ENCODE results near the gene RNF26. TPM values are rescaled to one million over a fixed set of nuclear protein-coding genes. Genes with fewer than 3 reads are reported as not detected.

Gene RNF26
- total and polyA plus RNA-seq, 2 of the 4 experiments (the other 2 are of a cell fraction) = 3.4 to 36.7 TPM

- POLR2A ChIA-PET (ENCODE audit: unreplicated experiment) = no interaction called here
- H3K4ac ChIP-seq (ENCODE audit: low read depth, low read length) = no peak overlapping the region
- whole genome bisulfite sequencing, 2 experiments (ENCODE audit: extremely low coverage in 2 of 2, insufficient read length in 1 of 2) = 96% methylated on average over 3 of the region's 5 CpGs; no CpG with 5 or more reads in 1 of the 2 experiments
- H2BK15ac ChIP-seq (ENCODE audit: low read depth, low read length) = no peak overlapping the region
- no peak overlapping the region for H2AK5ac ChIP-seq (ENCODE audit: low read depth, low read length)
- H2BK5ac ChIP-seq (ENCODE audit: low read depth, low read length, poor library complexity, severe bottlenecking) = no peak overlapping the region
- no peak overlapping the region for H3K4me2 ChIP-seq (ENCODE audit: low read depth, low read length)
- H3K27ac ChIP-seq (ENCODE audit: insufficient read depth, low read length) = no peak overlapping the region
- H4K20me1 ChIP-seq (ENCODE audit: insufficient read depth, low read length) = peaks cover 12% of the 10 kb centered on the region
- intact Hi-C loops (cut with micrococcal nuclease) = loop anchor here (10.0 kb wide), 1 partner anchor 362 kb away; the partner anchor contains the start of gene NECTIN1
- H3K27me3 ChIP-seq (ENCODE audit: control insufficient read depth, insufficient read depth, low read length) = no peaks in the 10 kb centered on the region
- dilution Hi-C loops (cut with HindIII; ENCODE audit: low sequenced_read_pairs, unreplicated experiment) = no loop called here
- DNase-seq (no peak), ATAC-seq (ENCODE audit: low read depth) (no peak)
- peak overlapping the region; percentile 2; the same call in 1 of the 2 replicates for H2BK120ac ChIP-seq (ENCODE audit: low read depth, low read length)
- H4K91ac ChIP-seq (ENCODE audit: insufficient read depth, low read depth, low read length) = no peak overlapping the region; the same call in 1 of the 2 replicates
- H4K8ac ChIP-seq (ENCODE audit: low read depth in 2 of 2, low read length in 2 of 2) = no peak overlapping the region
- H2AK9ac ChIP-seq (replicated peaks; ENCODE audit: low read depth, low read length, poor library complexity) = peak overlapping the region; percentile 38
- H3K18ac ChIP-seq (ENCODE audit: low read depth, low read length) = no peak overlapping the region
- H3K56ac ChIP-seq (ENCODE audit: extremely low read depth, insufficient read depth, low read length) = no peak overlapping the region
- no peak overlapping the region for H3K9ac ChIP-seq (ENCODE audit: low read depth, low read length)
- H4K5ac ChIP-seq (ENCODE audit: low read depth, low read length) = no peak overlapping the region
- BruUV-seq (replicated peaks) = no TSS peak
- H2BK20ac ChIP-seq (ENCODE audit: low read depth, low read length) = no peak overlapping the region
- H3K9me3 ChIP-seq (ENCODE audit: control insufficient read depth, insufficient read depth, low read length) = no peaks in the 10 kb centered on the region
- no peaks in the 10 kb centered on the region for H3K36me3 ChIP-seq (ENCODE audit: control insufficient read depth, insufficient read depth, low read length)
- no peak overlapping the region for H2AFZ ChIP-seq (replicated peaks; ENCODE audit: low read length, poor library complexity)
- H3K79me1 ChIP-seq (ENCODE audit: low read depth in 1 of 2, low read length in 2 of 2) = peaks cover 0 to 9% of the 10 kb centered on the region in 2 experiments; a peak in 1 of 4 replicates
- peaks cover 31% of the 10 kb centered on the region for H3K9me1 ChIP-seq (ENCODE audit: insufficient read depth, low read length)
- H3K4me3 ChIP-seq (ENCODE audit: insufficient read depth, low read depth, low read length) = no peak overlapping the region
- H3K14ac ChIP-seq (replicated peaks; ENCODE audit: low read depth, low read length) = 0 out of 2 replicates have a peak overlapping the region, but pooled peaks have one; percentile 15
- CTCF ChIA-PET = no interaction called here
- H3K23ac ChIP-seq (ENCODE audit: low read depth, low read length) = no peak overlapping the region; the same call in 1 of the 2 replicates
- TF ChIP-seq USF2 (IDR thresholded peaks at IDR 0.05; ENCODE audit: low read depth, low read length) (no peak), RFX5 (IDR thresholded peaks at IDR 0.05; ENCODE audit: low read depth, low read length) (no peak), MXI1 (IDR thresholded peaks at IDR 0.05; ENCODE audit: borderline replicate concordance, low read depth, low read length) (no peak), MAZ (IDR thresholded peaks at IDR 0.05; ENCODE audit: borderline replicate concordance, low read depth, low read length) (no peak), RAD21 (IDR thresholded peaks at IDR 0.05; ENCODE audit: low read length) (no peak), CEBPB (IDR thresholded peaks at IDR 0.05; ENCODE audit: low read depth, low read length) (no peak), CTCF (conservative IDR thresholded peaks at IDR 0.05; ENCODE audit: low read depth, low read length) (no peak), POLR2A (IDR thresholded peaks at IDR 0.05; ENCODE audit: low read depth, low read length) (no peak), RCOR1 (IDR thresholded peaks at IDR 0.05; ENCODE audit: insufficient replicate concordance, low read length) (no peak), ELK1 (IDR thresholded peaks at IDR 0.05; ENCODE audit: borderline replicate concordance, low read depth, low read length) (no peak), SMC3 (IDR thresholded peaks at IDR 0.05; ENCODE audit: low read depth, low read length) (no peak), CHD1 (IDR thresholded peaks at IDR 0.05; ENCODE audit: low read depth, low read length) (no peak), NFE2L2 (IDR thresholded peaks at IDR 0.05; ENCODE audit: low read depth, low read length) (no peak), MAFK (IDR thresholded peaks at IDR 0.05; ENCODE audit: low read depth, low read length) (no peak), BHLHE40 (IDR thresholded peaks at IDR 0.05; ENCODE audit: low read depth, low read length) (no peak), FOS (IDR thresholded peaks at IDR 0.05; ENCODE audit: low read depth, low read length) (no peak)
- peaks cover 24% of the 10 kb centered on the region for H3K4me1 ChIP-seq (ENCODE audit: control insufficient read depth, insufficient read depth, low read length)
- in situ Hi-C loops (cut with MboI; ENCODE audit: low sequenced_read_pairs) = loop anchor here (25.0 kb wide), 1 partner anchor 750 kb away; no protein-coding TSS in a partner anchor
These were observed 28.4 kb downstream of the RNF26 start for GRCh38 chr11:119362741-119363080.

Measured in IMR-90 (cell line).